ENCODE data around the gene ZNF680. TPM values are rescaled to one million over a fixed set of nuclear protein-coding genes. Genes with fewer than 3 reads are reported as not detected.
A peak's percentile ranks its signal among the peaks of the same experiment; 100 is the strongest.

Gene ZNF680
- 16.3 TPM for total RNA-seq (ENCODE audit: unreplicated experiment)
- long read RNA-seq, partial matches to known transcripts, result 0 of 6 reads
- long read RNA-seq, other reads (novel, unspliced or antisense), result 4 of 6 reads

DNA sequence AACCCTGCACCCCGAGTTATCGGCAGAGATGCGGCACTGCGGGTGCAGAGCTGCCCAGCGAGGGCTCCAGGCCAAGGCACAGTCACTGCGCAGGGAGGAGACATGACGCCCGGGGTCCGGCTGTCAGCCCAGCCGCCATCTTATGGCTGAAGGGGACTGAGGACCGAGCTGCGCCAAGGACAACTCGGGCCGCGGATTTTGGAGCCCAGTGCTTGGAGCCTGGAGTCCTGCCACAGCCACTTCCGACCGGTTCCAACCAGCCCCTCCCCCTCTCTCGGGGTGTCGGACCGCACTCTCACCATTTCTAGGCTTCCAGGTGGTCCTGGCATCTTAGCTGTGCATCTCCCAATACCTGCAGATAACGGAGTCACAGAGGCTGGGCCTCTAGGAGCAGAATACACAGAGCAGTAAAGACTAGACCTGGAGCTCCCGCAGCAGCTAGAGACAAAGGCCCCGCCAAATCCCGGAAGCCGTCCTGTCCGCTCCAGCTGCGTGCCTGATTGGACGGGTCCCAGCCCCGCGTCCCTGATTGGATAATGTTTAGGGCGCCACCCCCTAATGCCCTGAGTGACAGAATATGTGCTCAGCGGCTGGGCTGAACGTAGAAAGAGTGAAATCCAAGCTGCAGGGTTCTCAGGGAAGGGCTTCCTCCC is at the start of gene ZNF680:
ZNF680 (minus strand) TSS at position 446 of the 653 bp plus-strand sequence; CDS start at position 329, 117 bp downstream.
- H3K36me3 Mint-ChIP-seq (ENCODE audit: unreplicated experiment), result no peaks in the 10 kb centered on the region
- peaks cover 17% of the 10 kb centered on the region for H3K4me1 Mint-ChIP-seq (ENCODE audit: low read depth, unreplicated experiment)
- peak within 1 kb of the TSS; percentile 100 for H3K27ac Mint-ChIP-seq (ENCODE audit: unreplicated experiment)
- H3K9me3 Mint-ChIP-seq (ENCODE audit: unreplicated experiment), result peaks cover 5% of the 10 kb centered on the region
- TF ChIP-seq, protein P1, sequence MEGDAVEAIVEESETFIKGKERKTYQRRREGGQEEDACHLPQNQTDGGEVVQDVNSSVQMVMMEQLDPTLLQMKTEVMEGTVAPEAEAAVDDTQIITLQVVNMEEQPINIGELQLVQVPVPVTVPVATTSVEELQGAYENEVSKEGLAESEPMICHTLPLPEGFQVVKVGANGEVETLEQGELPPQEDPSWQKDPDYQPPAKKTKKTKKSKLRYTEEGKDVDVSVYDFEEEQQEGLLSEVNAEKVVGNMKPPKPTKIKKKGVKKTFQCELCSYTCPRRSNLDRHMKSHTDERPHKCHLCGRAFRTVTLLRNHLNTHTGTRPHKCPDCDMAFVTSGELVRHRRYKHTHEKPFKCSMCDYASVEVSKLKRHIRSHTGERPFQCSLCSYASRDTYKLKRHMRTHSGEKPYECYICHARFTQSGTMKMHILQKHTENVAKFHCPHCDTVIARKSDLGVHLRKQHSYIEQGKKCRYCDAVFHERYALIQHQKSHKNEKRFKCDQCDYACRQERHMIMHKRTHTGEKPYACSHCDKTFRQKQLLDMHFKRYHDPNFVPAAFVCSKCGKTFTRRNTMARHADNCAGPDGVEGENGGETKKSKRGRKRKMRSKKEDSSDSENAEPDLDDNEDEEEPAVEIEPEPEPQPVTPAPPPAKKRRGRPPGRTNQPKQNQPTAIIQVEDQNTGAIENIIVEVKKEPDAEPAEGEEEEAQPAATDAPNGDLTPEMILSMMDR (IDR thresholded peaks at IDR 0.05; ENCODE audit: partially characterized antibody, unreplicated experiment), result no peak
- DNase-seq, result peak; percentile 91
- H3K27me3 Mint-ChIP-seq (ENCODE audit: unreplicated experiment), result peaks cover 9% of the 10 kb centered on the region
- peak within 1 kb of the TSS; percentile 99 for H3K4me3 Mint-ChIP-seq (ENCODE audit: unreplicated experiment)

DNA sequence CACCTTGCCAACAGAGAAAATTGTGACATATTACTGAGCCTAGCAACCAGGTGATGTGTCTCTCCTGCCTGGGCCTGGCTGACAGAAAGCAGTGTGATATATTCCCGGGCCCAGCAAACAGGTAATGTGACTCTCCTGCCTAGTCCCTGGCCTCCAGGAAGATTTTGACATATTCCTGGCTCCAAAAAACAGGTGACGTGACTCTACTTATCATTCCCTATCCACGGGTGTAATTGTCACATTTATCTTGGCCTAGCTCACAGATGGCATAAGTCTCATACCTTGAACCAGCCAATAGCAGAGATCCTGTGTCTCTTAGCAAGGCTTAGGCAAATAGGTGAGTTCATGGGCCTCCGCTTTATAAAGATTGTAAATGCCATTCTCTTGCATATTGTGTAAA is 49.6 kb upstream of the ZNF680 start:
- Mint-ChIP-seq H3K9me3 (ENCODE audit: unreplicated experiment) (peaks cover 31% of the 10 kb centered on the region), H3K4me1 (ENCODE audit: low read depth, unreplicated experiment) (no peaks in the 10 kb centered on the region), H3K36me3 (ENCODE audit: unreplicated experiment) (peaks cover 6% of the 10 kb centered on the region), H3K27me3 (ENCODE audit: unreplicated experiment) (no peaks in the 10 kb centered on the region), H3K27ac (ENCODE audit: unreplicated experiment) (no peak overlapping the region), H3K4me3 (ENCODE audit: unreplicated experiment) (no peak overlapping the region)
- no peak for DNase-seq
- TF ChIP-seq, protein P1 (IDR thresholded peaks at IDR 0.05; ENCODE audit: partially characterized antibody, unreplicated experiment), result no peak

DNA sequence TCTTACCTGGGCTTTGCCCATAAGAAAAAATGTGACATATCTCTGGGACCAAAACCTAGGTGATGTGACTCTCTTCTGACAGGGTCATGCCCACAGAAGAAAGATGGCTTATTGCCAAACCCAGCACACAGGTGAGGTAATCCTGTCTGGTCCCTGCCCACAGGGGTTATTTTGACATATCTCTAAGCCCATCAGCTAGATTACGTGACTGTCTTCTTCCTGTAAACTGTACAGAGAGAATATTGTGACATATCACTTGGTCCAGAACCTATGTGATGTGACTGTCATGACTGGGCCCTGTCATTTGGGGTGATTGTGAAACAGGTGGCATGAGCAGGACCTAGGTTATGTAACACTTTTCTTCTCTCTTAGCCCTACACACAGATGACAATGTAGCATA is 48.8 kb upstream of the ZNF680 start:
- H3K27ac Mint-ChIP-seq (ENCODE audit: unreplicated experiment), result no peak overlapping the region
- TF ChIP-seq, protein P1 (IDR thresholded peaks at IDR 0.05; ENCODE audit: partially characterized antibody, unreplicated experiment), result no peak
- H3K27me3 Mint-ChIP-seq (ENCODE audit: unreplicated experiment), result no peaks in the 10 kb centered on the region
- H3K36me3 Mint-ChIP-seq (ENCODE audit: unreplicated experiment), result peaks cover 6% of the 10 kb centered on the region
- no peak for DNase-seq
- H3K4me1 Mint-ChIP-seq (ENCODE audit: low read depth, unreplicated experiment), result no peaks in the 10 kb centered on the region
- H3K9me3 Mint-ChIP-seq (ENCODE audit: unreplicated experiment), result peaks cover 30% of the 10 kb centered on the region
- no peak overlapping the region for H3K4me3 Mint-ChIP-seq (ENCODE audit: unreplicated experiment)

DNA sequence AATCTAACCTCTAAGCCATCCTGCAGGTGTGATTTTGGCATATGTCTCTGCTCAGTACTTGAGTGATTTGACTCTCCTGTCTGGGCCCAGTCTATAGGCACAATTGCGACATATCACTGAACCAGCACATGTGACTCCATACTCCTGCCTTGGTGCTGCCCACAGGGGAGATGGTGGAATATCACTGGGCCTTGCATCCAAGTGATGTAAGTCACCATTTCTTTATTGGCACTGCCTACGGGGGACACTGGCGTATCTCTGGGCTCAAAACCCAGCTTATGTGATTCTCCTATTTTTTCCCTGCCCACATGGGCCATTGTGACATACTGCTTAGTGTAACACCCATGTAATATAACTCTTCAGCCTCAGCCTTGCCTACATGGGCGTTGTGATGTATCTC is 48.1 kb upstream of the ZNF680 start:
- Mint-ChIP-seq H3K27me3 (ENCODE audit: unreplicated experiment) (no peaks in the 10 kb centered on the region), H3K4me3 (ENCODE audit: unreplicated experiment) (no peak overlapping the region), H3K36me3 (ENCODE audit: unreplicated experiment) (peaks cover 1% of the 10 kb centered on the region), H3K4me1 (ENCODE audit: low read depth, unreplicated experiment) (no peaks in the 10 kb centered on the region), H3K9me3 (ENCODE audit: unreplicated experiment) (peaks cover 22% of the 10 kb centered on the region), H3K27ac (ENCODE audit: unreplicated experiment) (no peak overlapping the region)
- TF ChIP-seq, protein P1 (IDR thresholded peaks at IDR 0.05; ENCODE audit: partially characterized antibody, unreplicated experiment), result no peak
- no peak for DNase-seq

DNA sequence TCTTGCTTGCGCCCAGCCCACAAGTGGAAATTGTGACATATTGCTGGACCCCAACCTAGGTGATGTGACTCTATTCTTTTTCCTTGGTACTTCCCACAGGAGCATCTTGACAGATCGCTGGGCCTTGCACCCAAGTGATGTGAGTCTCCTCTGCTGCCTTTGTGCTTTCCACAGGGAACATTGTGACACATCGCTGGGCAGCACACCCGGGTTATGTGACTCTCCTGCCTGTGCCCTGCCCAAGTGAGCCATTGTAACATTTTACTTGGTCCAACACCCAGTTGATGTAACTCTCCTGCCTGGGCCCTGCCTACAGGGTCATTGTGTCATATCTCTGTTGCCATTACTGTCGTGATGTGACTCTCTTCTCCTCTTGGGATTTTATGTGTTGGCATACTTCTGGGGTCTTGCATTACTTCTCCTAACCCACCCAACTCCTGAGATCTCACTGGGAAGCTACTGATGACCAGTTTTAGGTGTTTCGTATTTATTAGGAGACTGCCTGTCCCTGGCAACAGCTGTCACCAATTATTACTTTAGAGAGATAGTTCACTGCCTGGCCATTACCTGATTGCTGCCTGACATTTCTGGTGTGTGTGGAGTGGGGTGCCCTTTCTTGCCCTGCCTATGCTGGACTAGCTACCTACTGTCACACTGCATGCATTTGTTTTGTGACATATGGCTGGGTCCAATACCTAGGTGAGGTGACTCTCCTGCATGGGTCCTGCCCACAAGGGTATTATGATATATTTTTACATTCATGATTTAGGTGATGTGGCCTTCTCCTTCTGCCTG is 45.4 kb upstream of the ZNF680 start:
- no peak overlapping the region for H3K4me3 Mint-ChIP-seq (ENCODE audit: unreplicated experiment)
- TF ChIP-seq, protein P1 (IDR thresholded peaks at IDR 0.05; ENCODE audit: partially characterized antibody, unreplicated experiment), result no peak
- H3K36me3 Mint-ChIP-seq (ENCODE audit: unreplicated experiment), result peaks cover 13% of the 10 kb centered on the region
- DNase-seq, result no peak
- no peak overlapping the region for H3K27ac Mint-ChIP-seq (ENCODE audit: unreplicated experiment)
- peaks cover 18% of the 10 kb centered on the region for H3K9me3 Mint-ChIP-seq (ENCODE audit: unreplicated experiment)
- H3K4me1 Mint-ChIP-seq (ENCODE audit: low read depth, unreplicated experiment), result no peaks in the 10 kb centered on the region
- no peaks in the 10 kb centered on the region for H3K27me3 Mint-ChIP-seq (ENCODE audit: unreplicated experiment)

Measured in glutamatergic neuron (in vitro differentiated cells).